SU-DHL-6 (cell line): ENCODE measurements around the gene EML6.

Experiments
- H2AFZ ChIP-seq: fragments of 200-600 bp; sonication (generic); 2 replicates; pipeline ENCODE4 v1.6.1; 2014; ENCODE audit warnings: low read depth, mild to moderate bottlenecking, moderate library complexity, mixed read lengths, antibody characterized with exemption, low read length; ENCODE audit not compliant: severe bottlenecking
- H3F3A ChIP-seq: fragments of 200-600 bp; shearing (Covaris generic); 2 replicates; pipeline ENCODE4 v1.6.0; 2016; ENCODE audit warnings: antibody characterized with exemption, mild to moderate bottlenecking; ENCODE audit not compliant: insufficient read depth
- H3K27ac ChIP-seq: fragments of 200-600 bp; sonication (generic); 2 replicates; pipeline ENCODE4 v1.5.1; 2016; ENCODE audit warnings: low read depth, mild to moderate bottlenecking, low read length, moderate library complexity, mixed read lengths
- H3K27me3 ChIP-seq: fragments of 200-600 bp; sonication (generic), shearing (Covaris generic); 2 replicates; pipeline ENCODE4 v1.6.0; 2014; ENCODE audit warnings: mild to moderate bottlenecking, low read length
- H3K36me3 ChIP-seq: fragments of 200-600 bp; sonication (generic); 2 replicates; pipeline ENCODE4 v1.6.1; 2014; ENCODE audit warnings: mild to moderate bottlenecking, low read length, mixed read lengths
- H3K4me2 ChIP-seq: fragments of 300-600, 200-600 bp; shearing (Covaris generic), sonication (generic); 2 replicates; pipeline ENCODE4 v1.6.0; 2014; ENCODE audit warnings: low read length, low read depth, mild to moderate bottlenecking; ENCODE audit not compliant: poor library complexity, severe bottlenecking
- H3K4me3 ChIP-seq: fragments of 200-600 bp; sonication (generic); 2 replicates; pipeline ENCODE4 v1.5.1; 2014; ENCODE audit warnings: antibody characterized with exemption, low read length, mild to moderate bottlenecking, mixed read lengths; ENCODE audit not compliant: insufficient read depth, poor library complexity, severe bottlenecking
- H3K79me2 ChIP-seq: fragments of 200-600 bp; sonication (generic); 2 replicates; pipeline ENCODE4 v1.6.1; 2014; ENCODE audit warnings: mild to moderate bottlenecking, low read length, moderate library complexity; ENCODE audit not compliant: insufficient read depth
- H3K9ac ChIP-seq: fragments of 200-600 bp; sonication (generic); 2 replicates; pipeline ENCODE4 v1.7.0; 2014; ENCODE audit warnings: mild to moderate bottlenecking, low read length
- H3K9me2 ChIP-seq: fragments of 200-600 bp; sonication (generic); replicated peaks from 2 replicates; pipeline ENCODE4 v1.6.1; 2014; ENCODE audit warnings: low read length; ENCODE audit not compliant: insufficient read depth
- H3K9me3 ChIP-seq: fragments of 200-600 bp; sonication (generic); 2 replicates; pipeline ENCODE4 v1.6.1; 2014; ENCODE audit warnings: low read length, mixed read lengths; ENCODE audit not compliant: insufficient read depth
- H4K20me1 ChIP-seq: fragments of 200-600 bp; sonication (generic); 2 replicates; pipeline ENCODE4 v1.6.1; 2014; ENCODE audit warnings: low read depth, mild to moderate bottlenecking, antibody characterized with exemption, low read length, moderate library complexity, mixed read lengths
- CTCF ChIP-seq: fragments of 200-600 bp; sonication (generic); IDR thresholded peaks from one replicate; pipeline ENCODE4 v1.5.1; 2017; ENCODE audit warnings: antibody characterized with exemption, mild to moderate bottlenecking, low read length, moderate library complexity; ENCODE audit not compliant: insufficient read depth, poor library complexity, severe bottlenecking
- EZH2phosphoT487 ChIP-seq: fragments of 200-600 bp; sonication (generic), shearing (Covaris generic); conservative IDR thresholded peaks from 2 replicates; pipeline ENCODE4 v1.6.1; 2018; ENCODE audit warnings: mild to moderate bottlenecking, antibody characterized with exemption, low read length, moderate library complexity, mixed read lengths

The EML6 gene

GRCh38 chr2:54815148-54815539 lies 91.7 kb downstream of the EML6 start:
- no peaks in the 10 kb centered on the region for H3K79me2 ChIP-seq
- H3K4me3 ChIP-seq: no peak overlapping the region
- H3K9ac ChIP-seq: no peak overlapping the region
- H3K4me2 ChIP-seq: no peak overlapping the region
- no peaks in the 10 kb centered on the region for H3K27me3 ChIP-seq
- H3K9me2 ChIP-seq: no peaks in the 10 kb centered on the region
- H3K36me3 ChIP-seq: no peaks in the 10 kb centered on the region
- no peak overlapping the region for H2AFZ ChIP-seq
- TF ChIP-seq EZH2phosphoT487: no peak
- no peak for TF ChIP-seq CTCF
- H4K20me1 ChIP-seq: no peaks in the 10 kb centered on the region
- H3K27ac ChIP-seq: no peak overlapping the region
- H3K9me3 ChIP-seq: no peaks in the 10 kb centered on the region
- no peaks in the 10 kb centered on the region for H3F3A ChIP-seq

DNA sequence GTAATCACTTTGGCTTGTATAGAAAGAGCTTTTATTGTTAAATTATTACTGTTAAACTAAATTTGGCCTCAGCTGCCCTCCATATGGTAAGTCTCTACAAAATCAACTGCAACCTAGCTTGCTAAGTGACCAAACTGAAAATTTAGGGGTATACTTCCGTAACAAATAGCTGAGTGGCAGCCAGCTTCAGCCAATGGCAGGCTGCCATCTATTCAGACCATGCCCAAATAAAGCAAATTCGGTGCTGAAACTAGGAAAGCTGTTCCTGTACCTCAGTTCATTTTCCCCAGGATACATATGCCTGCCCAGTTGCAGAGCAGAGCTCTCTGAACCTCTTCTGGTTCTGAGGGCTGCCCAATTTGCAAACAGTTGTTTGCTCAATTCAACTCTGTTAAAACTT lies 94.8 kb downstream of the EML6 start:
- no peak for TF ChIP-seq EZH2phosphoT487
- no peak for TF ChIP-seq CTCF
- Histone ChIP-seq H2AFZ (no peak overlapping the region), H3K4me3 (no peak overlapping the region), H3K27me3 (no peaks in the 10 kb centered on the region), H4K20me1 (no peaks in the 10 kb centered on the region), H3K9me3 (no peaks in the 10 kb centered on the region), H3K9ac (no peak overlapping the region), H3K79me2 (no peaks in the 10 kb centered on the region), H3K4me2 (no peak overlapping the region), H3K36me3 (peaks cover 4% of the 10 kb centered on the region; the same call in 1 of the 2 replicates), H3F3A (no peaks in the 10 kb centered on the region), H3K27ac (no peak overlapping the region), H3K9me2 (no peaks in the 10 kb centered on the region)

DNA sequence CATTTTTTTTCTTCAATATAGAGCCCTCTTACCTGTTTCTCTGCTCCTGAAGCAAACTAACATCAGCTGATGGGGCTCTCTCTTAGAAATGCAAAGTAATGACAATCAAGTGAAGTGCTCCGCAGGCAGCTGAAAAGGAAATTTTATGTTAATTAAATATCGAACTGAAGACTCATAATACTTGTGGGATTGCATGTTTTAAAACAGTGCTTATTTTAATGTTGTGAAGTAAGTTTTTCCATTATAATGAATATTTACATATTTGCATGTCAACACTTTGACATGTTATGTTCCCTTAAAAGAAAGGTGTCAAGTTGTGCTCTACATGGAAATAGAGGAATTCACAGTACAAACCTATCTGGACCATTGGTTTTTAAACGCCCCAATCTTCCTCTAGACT lies 97.1 kb downstream of the EML6 start:
- Histone ChIP-seq H3K36me3 (peaks cover 4% of the 10 kb centered on the region; the same call in 1 of the 2 replicates), H3K27ac (no peak overlapping the region), H3K9ac (no peak overlapping the region), H3K9me2 (no peaks in the 10 kb centered on the region), H3K4me3 (no peak overlapping the region), H3K9me3 (no peaks in the 10 kb centered on the region), H3K4me2 (no peak overlapping the region), H4K20me1 (no peaks in the 10 kb centered on the region), H3K27me3 (no peaks in the 10 kb centered on the region), H2AFZ (no peak overlapping the region), H3F3A (no peaks in the 10 kb centered on the region), H3K79me2 (no peaks in the 10 kb centered on the region)
- no peak for TF ChIP-seq EZH2phosphoT487
- no peak for TF ChIP-seq CTCF

DNA sequence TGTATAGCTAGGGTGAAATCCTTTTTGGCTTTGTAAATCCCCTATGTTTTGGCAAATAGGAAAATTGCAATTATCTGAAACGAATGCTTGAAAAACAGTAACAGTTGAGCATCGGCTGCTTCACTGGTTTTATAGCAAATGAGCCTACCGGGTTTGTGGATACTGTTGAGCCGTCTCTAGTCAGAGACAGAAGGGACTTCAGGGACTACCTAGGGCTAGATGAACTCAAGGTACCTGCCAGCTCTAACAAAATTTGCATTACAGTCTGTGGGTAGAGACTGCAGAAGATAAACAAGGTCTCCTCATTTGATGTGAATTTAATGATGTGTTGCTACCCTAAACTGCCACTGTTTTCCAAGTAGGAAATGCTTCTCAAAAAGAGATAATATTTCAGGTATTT lies 101.1 kb downstream of the EML6 start:
- H3K9ac ChIP-seq: no peak overlapping the region
- no peaks in the 10 kb centered on the region for H4K20me1 ChIP-seq
- H3K9me2 ChIP-seq: no peaks in the 10 kb centered on the region
- no peaks in the 10 kb centered on the region for H3K79me2 ChIP-seq
- no peaks in the 10 kb centered on the region for H3F3A ChIP-seq
- no peak overlapping the region for H3K27ac ChIP-seq
- H3K4me3 ChIP-seq: no peak overlapping the region
- H3K36me3 ChIP-seq: peaks cover 5% of the 10 kb centered on the region; the same call in 1 of the 2 replicates
- H2AFZ ChIP-seq: no peak overlapping the region
- no peaks in the 10 kb centered on the region for H3K27me3 ChIP-seq
- no peaks in the 10 kb centered on the region for H3K9me3 ChIP-seq
- no peak overlapping the region for H3K4me2 ChIP-seq
- TF ChIP-seq EZH2phosphoT487 (no peak), CTCF (no peak)
